SU-DHL-6 (cell line): ENCODE results near the gene ARHGEF17.

ENCODE experiments used
- H2AFZ ChIP-seq: fragments of 200-600 bp; sonication (generic); 2 replicates; pipeline ENCODE4 v1.6.1; 2014; ENCODE audit warnings: low read depth, mild to moderate bottlenecking, moderate library complexity, mixed read lengths, antibody characterized with exemption, low read length; ENCODE audit not compliant: severe bottlenecking
- H3F3A ChIP-seq: fragments of 200-600 bp; shearing (Covaris generic); 2 replicates; pipeline ENCODE4 v1.6.0; 2016; ENCODE audit warnings: antibody characterized with exemption, mild to moderate bottlenecking; ENCODE audit not compliant: insufficient read depth
- H3K27ac ChIP-seq: fragments of 200-600 bp; sonication (generic); 2 replicates; pipeline ENCODE4 v1.5.1; 2016; ENCODE audit warnings: low read depth, mild to moderate bottlenecking, low read length, moderate library complexity, mixed read lengths
- H3K27me3 ChIP-seq: fragments of 200-600 bp; sonication (generic), shearing (Covaris generic); 2 replicates; pipeline ENCODE4 v1.6.0; 2014; ENCODE audit warnings: mild to moderate bottlenecking, low read length
- H3K36me3 ChIP-seq: fragments of 200-600 bp; sonication (generic); 2 replicates; pipeline ENCODE4 v1.6.1; 2014; ENCODE audit warnings: mild to moderate bottlenecking, low read length, mixed read lengths
- H3K4me2 ChIP-seq: fragments of 300-600, 200-600 bp; shearing (Covaris generic), sonication (generic); 2 replicates; pipeline ENCODE4 v1.6.0; 2014; ENCODE audit warnings: low read length, low read depth, mild to moderate bottlenecking; ENCODE audit not compliant: poor library complexity, severe bottlenecking
- H3K4me3 ChIP-seq: fragments of 200-600 bp; sonication (generic); 2 replicates; pipeline ENCODE4 v1.5.1; 2014; ENCODE audit warnings: antibody characterized with exemption, low read length, mild to moderate bottlenecking, mixed read lengths; ENCODE audit not compliant: insufficient read depth, poor library complexity, severe bottlenecking
- H3K79me2 ChIP-seq: fragments of 200-600 bp; sonication (generic); 2 replicates; pipeline ENCODE4 v1.6.1; 2014; ENCODE audit warnings: mild to moderate bottlenecking, low read length, moderate library complexity; ENCODE audit not compliant: insufficient read depth
- H3K9ac ChIP-seq: fragments of 200-600 bp; sonication (generic); 2 replicates; pipeline ENCODE4 v1.7.0; 2014; ENCODE audit warnings: mild to moderate bottlenecking, low read length
- H3K9me2 ChIP-seq: fragments of 200-600 bp; sonication (generic); replicated peaks from 2 replicates; pipeline ENCODE4 v1.6.1; 2014; ENCODE audit warnings: low read length; ENCODE audit not compliant: insufficient read depth
- H3K9me3 ChIP-seq: fragments of 200-600 bp; sonication (generic); 2 replicates; pipeline ENCODE4 v1.6.1; 2014; ENCODE audit warnings: low read length, mixed read lengths; ENCODE audit not compliant: insufficient read depth
- H4K20me1 ChIP-seq: fragments of 200-600 bp; sonication (generic); 2 replicates; pipeline ENCODE4 v1.6.1; 2014; ENCODE audit warnings: low read depth, mild to moderate bottlenecking, antibody characterized with exemption, low read length, moderate library complexity, mixed read lengths
- CTCF ChIP-seq: fragments of 200-600 bp; sonication (generic); IDR thresholded peaks from one replicate; pipeline ENCODE4 v1.5.1; 2017; ENCODE audit warnings: antibody characterized with exemption, mild to moderate bottlenecking, low read length, moderate library complexity; ENCODE audit not compliant: insufficient read depth, poor library complexity, severe bottlenecking
- EZH2phosphoT487 ChIP-seq: fragments of 200-600 bp; sonication (generic), shearing (Covaris generic); conservative IDR thresholded peaks from 2 replicates; pipeline ENCODE4 v1.6.1; 2018; ENCODE audit warnings: mild to moderate bottlenecking, antibody characterized with exemption, low read length, moderate library complexity, mixed read lengths

The ARHGEF17 gene

GRCh38 chr11:73384531-73384871 is 76.4 kb downstream of the ARHGEF17 start:
- Histone ChIP-seq H3K9me3 (no peaks in the 10 kb centered on the region), H3K9ac (peak overlapping the region; percentile 27; the same call in 1 of the 2 replicates), H3K27me3 (no peaks in the 10 kb centered on the region), H3K4me2 (peak overlapping the region; percentile 37), H3K9me2 (no peaks in the 10 kb centered on the region), H3K79me2 (peaks cover 85% of the 10 kb centered on the region), H3K36me3 (no peaks in the 10 kb centered on the region), H3K4me3 (no peak overlapping the region), H2AFZ (no peak overlapping the region), H4K20me1 (no peaks in the 10 kb centered on the region; the same call in 1 of the 2 replicates), H3F3A (peaks cover 15% of the 10 kb centered on the region), H3K27ac (peak overlapping the region; percentile 74)
- no peak for TF ChIP-seq EZH2phosphoT487
- TF ChIP-seq CTCF: no peak

- no peak overlapping the region for H3K4me3 ChIP-seq
- no peaks in the 10 kb centered on the region; the same call in 1 of the 2 replicates for H4K20me1 ChIP-seq
- H3K9me3 ChIP-seq: no peaks in the 10 kb centered on the region
- TF ChIP-seq CTCF: no peak
- no peak for TF ChIP-seq EZH2phosphoT487
- H3K79me2 ChIP-seq: peaks cover 85% of the 10 kb centered on the region
- H3F3A ChIP-seq: peaks cover 15% of the 10 kb centered on the region
- H3K9me2 ChIP-seq: no peaks in the 10 kb centered on the region
- peak overlapping the region; percentile 27; the same call in 1 of the 2 replicates for H3K9ac ChIP-seq
- H2AFZ ChIP-seq: no peak overlapping the region
- H3K27me3 ChIP-seq: no peaks in the 10 kb centered on the region
- H3K27ac ChIP-seq: peak overlapping the region; percentile 74
- H3K4me2 ChIP-seq: peak overlapping the region; percentile 37
- H3K36me3 ChIP-seq: no peaks in the 10 kb centered on the region
These were observed 77.0 kb downstream of the ARHGEF17 start for GRCh38 chr11:73384872-73385689.

- Histone ChIP-seq H3K9me2 (no peaks in the 10 kb centered on the region), H3K9ac (no peak overlapping the region), H2AFZ (no peak overlapping the region), H3K4me2 (no peak overlapping the region), H3F3A (peaks cover 15% of the 10 kb centered on the region), H3K79me2 (peaks cover 86% of the 10 kb centered on the region), H3K9me3 (no peaks in the 10 kb centered on the region), H4K20me1 (no peaks in the 10 kb centered on the region; the same call in 1 of the 2 replicates), H3K4me3 (no peak overlapping the region), H3K36me3 (no peaks in the 10 kb centered on the region), H3K27ac (peak overlapping the region; percentile 74), H3K27me3 (no peaks in the 10 kb centered on the region)
- no peak for TF ChIP-seq EZH2phosphoT487
- TF ChIP-seq CTCF: no peak
These were observed 77.9 kb downstream of the ARHGEF17 start for GRCh38 chr11:73386016-73386415.
